HCT116 (cell line): ENCODE results near the gene PLEKHG3. TPM values are rescaled to one million over a fixed set of nuclear protein-coding genes. Genes with fewer than 3 reads are reported as not detected.

ENCODE experiments used
- ATAC-seq: fragments of 200-7000 bp; cut with Tn5 transposase; 2 replicates; pipeline ENCODE4 v1.9.1; 2020; ENCODE audit warnings: mild to moderate bottlenecking, moderate library complexity
- BruUV-seq: library from RNA; stranded (reverse); fragments of 400-500 nt; replicated peaks from 2 replicates; lab custom pipeline; 2021; lab: Mats Ljungman, UMichigan
- CTCF ChIA-PET: fragments of 300-600 bp; sonication (Branson Sonifier 250); formaldehyde crosslinking; loops from one replicate; lab custom pipeline; 2021; ENCODE audit warnings: antibody characterized with exemption; lab: Charles Lee
- POLR2A ChIA-PET: fragments of 300-600, 350-600 bp; sonication (Branson Sonifier 250); formaldehyde crosslinking; loops from one replicate; lab custom pipeline; 2021; ENCODE audit warnings: antibody characterized with exemption; lab: Charles Lee
- RAD21 ChIA-PET, 2 experiments: fragments of 300-600 bp; sonication (Branson Sonifier 250); formaldehyde crosslinking; loops; one replicate each; lab custom pipeline; 2023; ENCODE audit warnings: low total read pairs in 2 of 2; ENCODE audit not compliant: uncharacterized antibody in 2 of 2, unreplicated experiment in 2 of 2, low non-redundant PET in 1 of 2; lab: Charles Lee
- DNase-seq: peaks from one replicate; pipeline ENCODE4 v3.0.0-alpha.2; 2010; ENCODE audit warnings: low read depth, low spot score
- H2AFZ ChIP-seq: fragments of 200-600 bp; shearing (Covaris generic), sonication (generic); 2 replicates; pipeline ENCODE4 v1.6.1; 2017; ENCODE audit warnings: low read depth, mixed run types, mixed read lengths, antibody characterized with exemption, low read length; ENCODE audit not compliant: poor library complexity, severe bottlenecking
- H3K27ac ChIP-seq: 2 replicates; pipeline ENCODE4 v1.5.1; 2012; ENCODE audit warnings: low read depth, low read length
- H3K27me3 ChIP-seq: fragments of 200-600 bp; sonication (generic); 2 replicates; pipeline ENCODE4 v1.6.1; 2016; ENCODE audit warnings: mixed run types, low read length, mixed read lengths; ENCODE audit not compliant: insufficient read depth
- H3K36me3 ChIP-seq, 2 experiments: fragments of 200-500 bp in 1 of 2; fragments of 200-600 bp in 1 of 2; sonication (Bioruptor generic) in 1 of 2; sonication (generic) in 1 of 2; 2 replicates each; pipeline versions ENCODE4 v1.5.1 to v1.6.1; 2014 to 2016; ENCODE audit warnings: low read length in 2 of 2, inconsistent platforms in 1 of 2, mixed read lengths in 1 of 2, mixed run types in 1 of 2; ENCODE audit not compliant: insufficient read depth in 2 of 2, control insufficient read depth in 1 of 2
- H3K4me1 ChIP-seq, 2 experiments: fragments of 200-600 bp in 1 of 2; sonication (generic) in 1 of 2; 2 replicates each; pipeline versions ENCODE4 v1.5.1 to v1.6.1; 2012 to 2017; ENCODE audit warnings: low read length in 2 of 2, inconsistent platforms in 1 of 2, mild to moderate bottlenecking in 1 of 2, mixed read lengths in 1 of 2, mixed run types in 1 of 2, moderate library complexity in 1 of 2; ENCODE audit not compliant: insufficient read depth in 2 of 2, control insufficient read depth in 1 of 2
- H3K4me2 ChIP-seq: fragments of 200-600 bp; sonication (generic); 2 replicates; pipeline ENCODE4 v1.6.1; 2017; ENCODE audit warnings: mixed run types, low read length, mixed read lengths
- H3K4me3 ChIP-seq, 2 experiments: fragments of 200-600 bp in 1 of 2; sonication (generic) in 1 of 2; replicated peaks in 1 of 2; 2 replicates each; pipeline ENCODE4 v1.5.1; 2011 to 2016; ENCODE audit warnings: low read length in 2 of 2, control low read depth in 1 of 2, low read depth in 1 of 2, mild to moderate bottlenecking in 1 of 2, mixed read lengths in 1 of 2, mixed run types in 1 of 2
- H3K79me2 ChIP-seq: fragments of 200-600 bp; sonication (generic); 2 replicates; pipeline ENCODE4 v1.6.1; 2017; ENCODE audit warnings: mild to moderate bottlenecking, mixed run types, low read length, moderate library complexity, mixed read lengths; ENCODE audit not compliant: insufficient read depth
- H3K9ac ChIP-seq: fragments of 200-600 bp; sonication (generic); 2 replicates; pipeline ENCODE4 v1.6.1; 2016; ENCODE audit warnings: low read length, mixed read lengths
- H3K9me2 ChIP-seq: fragments of 200-600 bp; sonication (generic), shearing (Covaris generic); 2 replicates; pipeline ENCODE4 v1.6.1; 2017; ENCODE audit warnings: mixed run types, mild to moderate bottlenecking, moderate library complexity; ENCODE audit not compliant: insufficient read depth
- H3K9me3 ChIP-seq, 2 experiments: fragments of 200-500 bp in 1 of 2; fragments of 200-600 bp in 1 of 2; sonication (Bioruptor generic) in 1 of 2; sonication (generic) in 1 of 2; 2 replicates each; pipeline ENCODE4 v1.6.1; 2014 to 2017; ENCODE audit warnings: low read length in 2 of 2, mixed read lengths in 2 of 2, inconsistent platforms in 1 of 2, low read depth in 1 of 2, mild to moderate bottlenecking in 1 of 2, mixed run types in 1 of 2, moderate library complexity in 1 of 2; ENCODE audit not compliant: control insufficient read depth in 1 of 2, insufficient read depth in 1 of 2
- H4K20me1 ChIP-seq: fragments of 200-600 bp; sonication (generic), shearing (Covaris generic); 2 replicates; pipeline ENCODE4 v1.6.1; 2017; ENCODE audit warnings: mixed run types, mild to moderate bottlenecking, moderate library complexity; ENCODE audit not compliant: insufficient read depth
- CBX3 ChIP-seq: IDR thresholded peaks from 2 replicates; pipeline ENCODE4 v1.6.1; 2012; ENCODE audit warnings: low read depth
- CEBPB ChIP-seq: IDR thresholded peaks from 2 replicates; pipeline ENCODE4 v1.6.1; 2012; ENCODE audit warnings: low read depth
- EZH2phosphoT487 ChIP-seq: fragments of 200-600 bp; IDR thresholded peaks from 2 replicates; pipeline ENCODE4 v1.6.1; 2018; ENCODE audit warnings: antibody characterized with exemption, borderline replicate concordance
- FOSL1 ChIP-seq: IDR thresholded peaks from 2 replicates; pipeline ENCODE4 v1.6.1; 2012; ENCODE audit warnings: low read depth
- JUND ChIP-seq: IDR thresholded peaks from 2 replicates; pipeline ENCODE4 v1.6.1; 2012
- POLR2A ChIP-seq: IDR thresholded peaks from 2 replicates; pipeline ENCODE4 v1.7.0; 2011; ENCODE audit warnings: borderline replicate concordance; ENCODE audit not compliant: insufficient read depth, insufficient read length; ENCODE audit errors: extremely low read depth
- SP1 ChIP-seq: IDR thresholded peaks from 2 replicates; pipeline ENCODE4 v1.6.1; 2012; ENCODE audit warnings: low read depth
- YY1 ChIP-seq: IDR thresholded peaks from 2 replicates; pipeline ENCODE4 v1.6.1; 2011; ENCODE audit warnings: low read length, low read depth, moderate library complexity, mild to moderate bottlenecking; ENCODE audit not compliant: insufficient replicate concordance; ENCODE audit errors: extremely low read depth
- ZNF274 ChIP-seq: fragments of 200-500 bp; sonication (Bioruptor generic); IDR thresholded peaks from 2 replicates; pipeline ENCODE4 v1.6.1; 2014; ENCODE audit warnings: mild to moderate bottlenecking, low read depth, low read length, inconsistent platforms
- intact Hi-C: fragments of 100-400 bp; cut with micrococcal nuclease; formaldehyde crosslinking; loops from 2 replicates; pipeline ENCODE4 v1.10.0; 2022
- total RNA-seq: library from RNA; stranded (reverse); gene quantifications from one replicate; pipeline ENCODE4 v1.2.1, GENCODE V29; 2021; ENCODE audit not compliant: unreplicated experiment
- TF ChIP-seq, protein P1 (sequence below): IDR thresholded peaks from 2 replicates; pipeline ENCODE4 v1.6.1; 2012
- TF ChIP-seq, protein P2 (sequence below), 3 experiments: fragments of 200-600 bp in 1 of 3; sonication (generic) in 1 of 3; IDR thresholded peaks in 2 of 3; conservative IDR thresholded peaks in 1 of 3; 2 replicates each; pipeline ENCODE4 v1.5.1; 2012 to 2017; ENCODE audit warnings: low read depth in 2 of 3, low read length in 2 of 3, antibody characterized with exemption in 1 of 3, borderline replicate concordance in 1 of 3, control low read depth in 1 of 3, mild to moderate bottlenecking in 1 of 3, mixed read lengths in 1 of 3, mixed run types in 1 of 3, moderate library complexity in 1 of 3; ENCODE audit not compliant: insufficient read depth in 1 of 3

Gene PLEKHG3
- total RNA-seq, 1 experiment from 2014 or later = 55.6 TPM

DNA sequence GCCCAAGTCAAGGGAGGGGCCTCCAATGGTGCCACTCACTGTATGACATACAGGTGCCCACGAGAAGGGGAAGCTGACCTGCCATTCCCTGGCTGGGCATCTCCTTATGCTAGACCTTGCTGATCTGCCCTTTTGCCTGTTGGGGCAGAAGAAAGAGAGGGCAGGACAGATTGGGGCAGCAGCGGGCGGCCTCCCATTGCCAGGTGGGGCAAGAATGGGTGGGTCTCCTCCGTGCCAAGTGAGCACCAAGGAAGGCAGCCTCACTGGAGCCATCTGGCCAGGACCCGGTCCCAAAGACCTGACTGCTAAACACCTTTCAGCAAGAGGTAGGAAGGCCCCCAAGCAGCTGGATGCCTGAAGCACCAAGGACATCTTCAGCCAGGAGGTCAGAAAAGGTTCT is 50.5 kb downstream of the PLEKHG3 start:
- no peak for DNase-seq
- Histone ChIP-seq H2AFZ (no peak overlapping the region), H3K4me2 (no peak overlapping the region), H3K9me3 (no peaks in the 10 kb centered on the region), H3K27me3 (no peaks in the 10 kb centered on the region), H3K27ac (no peak overlapping the region), H3K36me3 (no peaks in the 10 kb centered on the region; a peak in 1 of 4 replicates), H3K79me2 (no peaks in the 10 kb centered on the region), H4K20me1 (no peaks in the 10 kb centered on the region), H3K9me2 (no peaks in the 10 kb centered on the region), H3K9ac (no peak overlapping the region), H3K4me3 (no peak overlapping the region), H3K4me1 (peaks cover 20 to 23% of the 10 kb centered on the region in 2 experiments)
- ChIA-PET CTCF (no interaction called here), POLR2A (no interaction called here), RAD21 (no interaction called here)
- no peak for ATAC-seq
- intact Hi-C loops = no loop called here
- TF ChIP-seq, protein P1, sequence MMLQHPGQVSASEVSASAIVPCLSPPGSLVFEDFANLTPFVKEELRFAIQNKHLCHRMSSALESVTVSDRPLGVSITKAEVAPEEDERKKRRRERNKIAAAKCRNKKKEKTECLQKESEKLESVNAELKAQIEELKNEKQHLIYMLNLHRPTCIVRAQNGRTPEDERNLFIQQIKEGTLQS = no peak
- TF ChIP-seq JUND (no peak), SP1 (no peak), ZNF274 (no peak), YY1 (no peak), FOSL1 (no peak), EZH2phosphoT487 (no peak), POLR2A (no peak), CEBPB (no peak)
- no TSS peak for BruUV-seq

DNA sequence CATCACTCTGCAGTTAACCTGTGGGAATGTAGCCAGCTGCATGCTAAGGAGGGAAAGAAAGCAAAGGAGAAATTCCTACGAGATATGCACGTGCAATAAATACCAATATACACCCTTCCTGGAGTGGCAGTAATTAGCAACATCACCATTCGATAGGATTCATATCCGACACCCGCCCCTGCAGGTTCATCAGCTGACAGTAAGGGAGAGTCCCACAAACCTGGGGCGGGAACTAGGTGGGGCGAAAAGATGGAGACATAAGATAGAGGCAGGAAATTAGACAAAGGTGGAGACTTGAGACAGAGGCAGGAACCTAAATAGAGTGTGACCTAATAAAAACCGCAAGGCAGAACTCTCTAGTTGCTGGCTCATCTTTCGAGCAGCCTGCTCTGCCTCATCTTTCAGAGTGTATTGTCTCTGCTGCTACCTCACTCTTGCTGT is 51.6 kb downstream of the PLEKHG3 start:
- no peak overlapping the region for H2AFZ ChIP-seq
- BruUV-seq = no TSS peak
- intact Hi-C loops = no loop called here
- no peak overlapping the region for H3K9ac ChIP-seq
- H3K27ac ChIP-seq = no peak overlapping the region
- ChIA-PET RAD21 (no interaction called here), POLR2A (no interaction called here), CTCF (no interaction called here)
- ATAC-seq (no peak), DNase-seq (no peak)
- H3K4me3 ChIP-seq = no peak overlapping the region
- no peak for TF ChIP-seq CBX3
- TF ChIP-seq, protein P2, sequence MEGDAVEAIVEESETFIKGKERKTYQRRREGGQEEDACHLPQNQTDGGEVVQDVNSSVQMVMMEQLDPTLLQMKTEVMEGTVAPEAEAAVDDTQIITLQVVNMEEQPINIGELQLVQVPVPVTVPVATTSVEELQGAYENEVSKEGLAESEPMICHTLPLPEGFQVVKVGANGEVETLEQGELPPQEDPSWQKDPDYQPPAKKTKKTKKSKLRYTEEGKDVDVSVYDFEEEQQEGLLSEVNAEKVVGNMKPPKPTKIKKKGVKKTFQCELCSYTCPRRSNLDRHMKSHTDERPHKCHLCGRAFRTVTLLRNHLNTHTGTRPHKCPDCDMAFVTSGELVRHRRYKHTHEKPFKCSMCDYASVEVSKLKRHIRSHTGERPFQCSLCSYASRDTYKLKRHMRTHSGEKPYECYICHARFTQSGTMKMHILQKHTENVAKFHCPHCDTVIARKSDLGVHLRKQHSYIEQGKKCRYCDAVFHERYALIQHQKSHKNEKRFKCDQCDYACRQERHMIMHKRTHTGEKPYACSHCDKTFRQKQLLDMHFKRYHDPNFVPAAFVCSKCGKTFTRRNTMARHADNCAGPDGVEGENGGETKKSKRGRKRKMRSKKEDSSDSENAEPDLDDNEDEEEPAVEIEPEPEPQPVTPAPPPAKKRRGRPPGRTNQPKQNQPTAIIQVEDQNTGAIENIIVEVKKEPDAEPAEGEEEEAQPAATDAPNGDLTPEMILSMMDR (IDR thresholded peaks at IDR 0.05 in 2 of 3, conservative IDR thresholded peaks at IDR 0.05 in 1 of 3; ENCODE audit: borderline replicate concordance in 1 of 3, insufficient read depth in 1 of 3, low read depth in 2 of 3, low read length in 2 of 3) = no peak
- H3K4me1 ChIP-seq = peaks cover 22 to 28% of the 10 kb centered on the region in 2 experiments
- H3K4me2 ChIP-seq = no peak overlapping the region
- H3K9me2 ChIP-seq = no peaks in the 10 kb centered on the region
- H3K79me2 ChIP-seq = no peaks in the 10 kb centered on the region
- no peaks in the 10 kb centered on the region; a peak in 1 of 4 replicates for H3K36me3 ChIP-seq
- no peaks in the 10 kb centered on the region for H3K9me3 ChIP-seq
- no peaks in the 10 kb centered on the region for H3K27me3 ChIP-seq
- H4K20me1 ChIP-seq = no peaks in the 10 kb centered on the region
